SIG-M5 treated with dmso at 0.1 percent for 504 hours (cell line): ENCODE results near the gene DSCAML1.

Experiments
- DNase-seq: peaks from one replicate; lab custom pipeline; 2025; ENCODE audit not compliant: unreplicated experiment; lab: John Stamatoyannopoulos, UW

Gene DSCAML1

DNA sequence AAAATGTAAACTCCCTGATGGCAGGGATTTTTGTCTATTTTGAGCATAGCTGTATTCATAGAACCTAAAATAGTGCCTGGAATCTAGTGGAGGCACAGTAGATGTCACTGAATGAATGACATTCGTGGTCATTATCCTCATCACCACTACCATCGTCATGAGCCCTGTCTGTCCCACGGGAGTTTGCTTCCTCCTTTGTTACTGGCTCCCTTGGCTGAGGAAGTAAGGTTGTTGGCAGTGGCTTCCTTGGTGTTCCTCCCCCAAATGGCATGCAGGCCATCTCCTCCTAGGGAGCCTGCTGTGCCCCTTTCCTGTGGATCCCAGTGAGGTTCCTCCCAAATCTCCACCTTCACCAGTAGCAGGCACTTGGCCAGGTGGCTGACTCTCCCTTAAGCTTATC is 286.4 kb downstream of the DSCAML1 start:
- no peak for DNase-seq

- no peak for DNase-seq
These were observed 287.5 kb downstream of the DSCAML1 start for GRCh38 chr11:117509543-117509942.

- DNase-seq: no peak
These were observed 290.0 kb downstream of the DSCAML1 start for GRCh38 chr11:117506971-117507370.

DNA sequence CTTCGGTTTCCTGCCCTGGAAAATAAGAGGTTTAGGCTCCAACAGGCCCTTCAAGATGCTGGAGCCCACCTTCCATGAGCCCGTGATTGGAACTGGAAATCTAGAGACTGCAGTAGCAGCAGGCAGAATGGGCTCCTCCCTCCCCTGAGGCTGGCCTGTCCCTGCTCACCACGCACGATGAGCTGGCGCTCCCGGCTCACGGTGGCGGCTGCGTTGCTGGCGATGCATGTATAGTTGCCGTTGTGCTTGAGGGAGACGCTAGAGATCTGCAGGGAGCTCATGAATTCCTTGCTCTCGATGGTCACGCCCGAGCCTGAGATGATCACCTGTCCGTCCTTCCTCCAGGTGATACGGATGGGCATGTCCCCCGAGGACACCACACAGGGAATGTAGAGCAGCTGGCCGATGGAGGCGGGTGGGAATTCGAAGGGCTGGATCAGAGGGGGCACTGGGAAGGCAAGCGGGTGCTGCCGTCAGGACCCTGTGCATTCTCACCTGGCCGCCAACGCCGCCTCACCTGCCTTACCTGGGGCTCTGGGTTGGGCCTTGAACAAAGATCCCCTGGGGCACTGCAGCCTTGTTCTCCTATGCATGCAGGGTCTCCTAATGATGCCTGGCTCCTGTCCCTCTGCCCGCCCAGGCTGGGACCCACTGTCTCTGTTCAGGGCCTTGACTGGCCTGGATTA is 291.6 kb downstream of the DSCAML1 start:
- no peak for DNase-seq

DNA sequence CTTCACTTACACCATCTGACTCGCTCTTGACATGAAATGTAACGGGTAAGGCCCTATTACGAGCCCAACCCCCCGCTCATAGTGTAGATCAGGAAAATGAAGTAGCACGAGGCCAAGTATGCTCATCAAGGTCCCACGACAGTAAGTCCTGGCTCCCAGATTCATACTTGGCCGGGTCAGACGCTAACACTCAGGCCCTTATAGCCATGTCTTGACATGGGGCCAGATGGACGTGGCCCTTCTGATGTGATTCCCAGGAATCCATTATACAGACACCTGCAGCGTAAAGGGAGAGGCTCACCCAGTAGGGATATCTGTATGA is 294.3 kb downstream of the DSCAML1 start:
- no peak for DNase-seq

DNA sequence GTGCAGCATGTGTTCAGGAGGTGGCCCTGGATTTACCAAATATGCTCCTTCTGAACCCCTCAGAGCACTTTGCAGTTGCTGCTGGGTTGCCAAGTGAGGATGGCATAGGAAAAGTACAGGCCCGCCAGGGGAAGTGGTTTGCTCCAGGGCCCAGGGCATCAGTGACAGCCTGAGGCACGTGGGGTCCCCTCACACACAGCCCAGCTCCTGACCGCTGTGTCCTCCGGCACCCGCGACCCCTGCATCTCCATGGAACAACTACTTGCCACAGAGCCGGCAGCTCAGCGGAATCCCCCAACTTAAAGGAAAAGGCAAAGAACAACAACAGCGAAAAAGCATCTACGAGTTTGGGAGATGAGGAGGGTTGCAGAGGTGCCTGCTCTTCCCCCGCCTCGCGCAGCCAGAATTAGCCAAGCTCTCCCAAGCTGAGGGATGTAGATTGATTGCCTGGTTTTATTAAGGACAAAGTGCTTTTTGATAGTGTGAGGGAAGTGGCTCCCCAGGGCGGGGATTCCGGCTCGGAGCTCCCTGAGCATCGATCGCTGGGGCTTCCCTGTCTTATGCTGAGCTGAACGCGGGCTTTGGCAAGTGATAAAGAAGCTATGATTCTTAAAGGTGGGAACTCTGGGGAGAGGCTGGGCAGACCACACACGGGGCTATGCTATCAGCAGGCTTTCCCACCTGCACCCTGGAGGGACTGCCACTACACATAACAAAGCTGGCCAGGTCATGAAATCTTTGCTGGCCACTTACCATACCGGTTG is 294.8 kb downstream of the DSCAML1 start:
- DNase-seq: no peak

GRCh38 chr11:117501237-117501898 is 295.6 kb downstream of the DSCAML1 start:
- DNase-seq: no peak

- no peak for DNase-seq
These were observed 298.2 kb downstream of the DSCAML1 start for GRCh38 chr11:117498791-117499190.

- no peak for DNase-seq
These were observed 299.6 kb downstream of the DSCAML1 start for GRCh38 chr11:117497206-117497951.

DNA sequence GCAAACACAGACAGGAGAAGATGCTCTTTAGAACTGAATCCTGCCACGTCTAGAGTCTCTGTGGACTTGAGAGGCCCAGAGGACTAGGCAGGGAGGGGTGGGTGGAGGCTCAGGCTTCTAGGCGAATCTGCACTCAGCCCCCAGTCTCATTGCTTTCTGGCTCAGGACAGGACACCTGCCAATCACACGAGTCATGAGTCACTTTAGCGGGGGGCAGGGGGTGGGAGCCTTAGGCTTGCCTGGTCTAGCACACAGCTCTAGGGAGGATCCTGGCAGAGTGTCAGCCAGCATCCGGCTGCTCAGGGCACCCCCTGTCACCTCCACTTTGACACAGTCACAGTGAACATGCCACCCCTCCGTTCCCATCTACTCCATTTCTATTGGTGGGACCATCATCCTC is 301.7 kb downstream of the DSCAML1 start:
- DNase-seq: no peak

- DNase-seq: no peak
These were observed 304.3 kb downstream of the DSCAML1 start for GRCh38 chr11:117492578-117493251.

DNA sequence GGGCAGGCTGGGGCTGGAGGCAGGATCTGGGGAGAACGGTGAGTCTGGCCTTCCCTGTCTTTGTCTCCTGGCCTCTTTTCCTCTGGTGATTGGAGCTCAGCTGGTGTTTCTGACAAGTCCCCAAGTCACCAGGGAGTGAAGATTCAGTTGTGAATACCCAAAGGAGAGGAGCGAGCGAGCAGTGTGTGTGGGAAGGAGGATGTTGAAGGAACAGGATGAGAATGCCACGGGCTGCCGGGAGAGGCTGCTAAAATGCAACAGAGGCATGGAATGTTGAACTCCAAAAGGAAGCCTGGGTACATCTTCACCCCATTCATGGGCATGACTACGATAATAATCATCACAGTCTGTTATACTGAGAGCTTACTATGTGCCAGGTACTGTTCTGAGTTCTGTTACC is 306.1 kb downstream of the DSCAML1 start:
- DNase-seq: no peak

GRCh38 chr11:117489999-117490679 is 306.9 kb downstream of the DSCAML1 start:
- no peak for DNase-seq

DNA sequence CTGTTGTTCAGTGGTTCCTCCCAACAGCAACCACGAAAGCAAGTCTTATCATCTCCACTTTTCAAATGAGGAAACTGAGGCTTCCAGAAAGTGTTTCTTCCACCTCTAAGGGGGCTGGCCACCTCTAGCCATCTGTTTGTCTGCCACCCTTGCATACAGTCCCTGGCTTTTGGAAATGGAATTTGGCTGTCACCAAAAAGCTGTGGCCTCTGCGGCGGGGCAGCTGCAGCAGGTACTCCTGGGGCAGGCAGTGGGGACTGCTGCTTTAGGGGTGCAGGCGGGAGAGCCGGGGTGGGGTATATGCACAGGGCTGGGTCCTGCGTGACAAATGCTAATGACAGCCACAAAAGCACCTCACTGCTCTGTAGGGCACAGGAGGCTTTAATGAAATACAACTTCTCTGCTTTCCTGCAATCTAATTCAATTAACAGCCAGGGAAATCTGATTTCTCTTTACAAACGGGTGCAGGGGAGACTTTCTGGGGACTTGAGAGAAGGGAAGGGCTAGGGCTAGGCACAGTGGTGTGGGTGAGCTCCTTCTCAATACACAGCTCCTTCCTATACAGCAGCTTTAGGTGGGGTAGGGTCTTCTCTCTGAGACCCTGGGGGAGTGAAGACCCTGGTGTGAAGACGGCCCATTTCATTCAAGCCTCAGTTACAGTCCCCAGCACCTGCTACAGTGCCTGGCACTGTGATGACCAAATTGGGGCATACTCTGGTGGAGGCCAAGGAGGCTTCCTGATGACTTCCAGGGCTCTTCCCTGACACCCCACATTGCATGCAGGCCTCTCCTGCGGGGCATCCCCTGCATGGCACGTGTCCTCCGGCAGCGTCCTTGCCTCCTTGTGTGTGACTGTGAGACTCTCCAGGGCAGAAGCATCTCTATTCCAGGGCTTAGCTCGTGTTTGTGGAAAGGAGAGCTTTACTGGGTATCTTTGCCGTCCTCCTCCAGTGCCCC is 307.7 kb downstream of the DSCAML1 start:
- no peak for DNase-seq

DNA sequence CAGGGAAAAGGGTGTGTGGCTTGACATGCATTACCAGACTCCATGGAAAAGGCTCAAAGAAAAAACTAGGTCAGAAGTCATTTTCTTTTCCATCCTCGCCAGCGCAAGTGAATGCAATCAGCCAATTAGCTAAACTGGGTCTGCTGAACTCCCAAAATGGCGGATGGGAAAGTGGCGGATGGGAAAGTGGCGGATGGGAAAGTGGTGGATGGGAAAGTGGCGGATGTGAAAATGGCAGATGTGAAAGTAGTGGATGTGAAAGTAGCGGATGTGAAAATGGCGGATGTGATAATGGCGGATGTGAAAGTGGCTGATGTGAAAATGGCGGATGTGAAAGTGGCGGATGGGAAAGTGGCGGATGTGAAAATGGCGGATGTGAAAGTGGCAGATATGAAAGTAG is 311.0 kb downstream of the DSCAML1 start:
- no peak for DNase-seq

- no peak for DNase-seq
These were observed 312.9 kb downstream of the DSCAML1 start for GRCh38 chr11:117484156-117484555.

GRCh38 chr11:117483372-117483771 is 313.6 kb downstream of the DSCAML1 start:
- no peak for DNase-seq

- DNase-seq: no peak
These were observed 314.1 kb downstream of the DSCAML1 start for GRCh38 chr11:117482881-117483280.

GRCh38 chr11:117481885-117482284 is 315.1 kb downstream of the DSCAML1 start:
- DNase-seq: no peak
